Kidney epithelial cell (primary cell): ENCODE results near the gene ASZ1. TPM values are rescaled to one million over a fixed set of nuclear protein-coding genes. Genes with fewer than 3 reads are reported as not detected.
"Not testable (repeated sequence)": the region's sequence is repeated elsewhere in the genome, so short reads cannot be mapped to it uniquely, and the experiment has no call there.

Source experiments
- DNase-seq: peaks from one replicate; pipeline ENCODE4 v3.0.0-alpha.2; 2010; ENCODE audit warnings: low read depth
- H3K27me3 ChIP-seq: 2 replicates; pipeline ENCODE4 v1.6.0; 2011; ENCODE audit warnings: low read length; ENCODE audit not compliant: control insufficient read depth, insufficient read depth
- H3K36me3 ChIP-seq: 2 replicates; pipeline ENCODE4 v1.5.1; 2011; ENCODE audit warnings: low read length; ENCODE audit not compliant: control insufficient read depth, insufficient read depth
- H3K4me3 ChIP-seq: 2 replicates; pipeline ENCODE4 v1.5.1; 2011; ENCODE audit warnings: low read depth, mild to moderate bottlenecking, control low read depth, low read length
- total RNA-seq: library from RNA; depleted of rRNA; stranded (reverse); fragments of >200 nt; gene quantifications from 2 replicates; pipeline ENCODE4 v1.2.3, GENCODE V29; 2015
- TF ChIP-seq, protein P1 (sequence below): IDR thresholded peaks from 2 replicates; pipeline ENCODE4 v1.5.1; 2011; ENCODE audit warnings: mild to moderate bottlenecking, moderate library complexity, low read length, control low read depth, inconsistent platforms; ENCODE audit not compliant: insufficient read depth, poor library complexity, severe bottlenecking

The ASZ1 gene
- total RNA-seq, 1 donor from 2014 or later, result not detected

DNA sequence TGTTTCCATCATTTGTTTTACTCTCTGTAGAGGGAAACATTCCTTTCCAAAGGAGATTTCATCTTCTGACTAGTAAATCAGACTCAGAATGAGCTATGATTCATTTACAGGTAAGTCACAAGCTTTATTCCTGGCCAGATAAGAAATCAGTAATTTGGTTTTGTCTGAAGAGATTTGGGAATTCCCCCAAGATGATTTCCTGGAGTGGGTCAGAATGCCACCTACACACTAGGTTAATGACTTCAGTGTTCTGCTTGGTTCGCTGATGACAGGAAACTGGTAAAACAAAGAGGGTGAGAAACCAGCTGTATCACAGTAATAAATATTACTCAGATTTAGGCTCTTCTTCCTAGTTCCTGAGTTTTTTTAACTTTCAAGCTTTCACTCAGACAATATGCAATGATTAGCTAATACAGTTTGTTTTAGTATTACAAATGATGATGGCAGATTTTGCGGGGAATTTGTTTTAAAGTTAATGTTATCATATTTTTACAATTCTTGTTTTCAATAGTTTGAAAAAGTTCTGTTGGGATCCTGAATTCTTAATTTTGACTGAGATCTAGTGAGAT lies 8.3 kb upstream of the ASZ1 start:
- no peak overlapping the region for H3K4me3 ChIP-seq
- TF ChIP-seq, protein P1, sequence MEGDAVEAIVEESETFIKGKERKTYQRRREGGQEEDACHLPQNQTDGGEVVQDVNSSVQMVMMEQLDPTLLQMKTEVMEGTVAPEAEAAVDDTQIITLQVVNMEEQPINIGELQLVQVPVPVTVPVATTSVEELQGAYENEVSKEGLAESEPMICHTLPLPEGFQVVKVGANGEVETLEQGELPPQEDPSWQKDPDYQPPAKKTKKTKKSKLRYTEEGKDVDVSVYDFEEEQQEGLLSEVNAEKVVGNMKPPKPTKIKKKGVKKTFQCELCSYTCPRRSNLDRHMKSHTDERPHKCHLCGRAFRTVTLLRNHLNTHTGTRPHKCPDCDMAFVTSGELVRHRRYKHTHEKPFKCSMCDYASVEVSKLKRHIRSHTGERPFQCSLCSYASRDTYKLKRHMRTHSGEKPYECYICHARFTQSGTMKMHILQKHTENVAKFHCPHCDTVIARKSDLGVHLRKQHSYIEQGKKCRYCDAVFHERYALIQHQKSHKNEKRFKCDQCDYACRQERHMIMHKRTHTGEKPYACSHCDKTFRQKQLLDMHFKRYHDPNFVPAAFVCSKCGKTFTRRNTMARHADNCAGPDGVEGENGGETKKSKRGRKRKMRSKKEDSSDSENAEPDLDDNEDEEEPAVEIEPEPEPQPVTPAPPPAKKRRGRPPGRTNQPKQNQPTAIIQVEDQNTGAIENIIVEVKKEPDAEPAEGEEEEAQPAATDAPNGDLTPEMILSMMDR, result no peak
- no peaks in the 10 kb centered on the region for H3K36me3 ChIP-seq
- peak; percentile 92 for DNase-seq
- H3K27me3 ChIP-seq, result no peaks in the 10 kb centered on the region

DNA sequence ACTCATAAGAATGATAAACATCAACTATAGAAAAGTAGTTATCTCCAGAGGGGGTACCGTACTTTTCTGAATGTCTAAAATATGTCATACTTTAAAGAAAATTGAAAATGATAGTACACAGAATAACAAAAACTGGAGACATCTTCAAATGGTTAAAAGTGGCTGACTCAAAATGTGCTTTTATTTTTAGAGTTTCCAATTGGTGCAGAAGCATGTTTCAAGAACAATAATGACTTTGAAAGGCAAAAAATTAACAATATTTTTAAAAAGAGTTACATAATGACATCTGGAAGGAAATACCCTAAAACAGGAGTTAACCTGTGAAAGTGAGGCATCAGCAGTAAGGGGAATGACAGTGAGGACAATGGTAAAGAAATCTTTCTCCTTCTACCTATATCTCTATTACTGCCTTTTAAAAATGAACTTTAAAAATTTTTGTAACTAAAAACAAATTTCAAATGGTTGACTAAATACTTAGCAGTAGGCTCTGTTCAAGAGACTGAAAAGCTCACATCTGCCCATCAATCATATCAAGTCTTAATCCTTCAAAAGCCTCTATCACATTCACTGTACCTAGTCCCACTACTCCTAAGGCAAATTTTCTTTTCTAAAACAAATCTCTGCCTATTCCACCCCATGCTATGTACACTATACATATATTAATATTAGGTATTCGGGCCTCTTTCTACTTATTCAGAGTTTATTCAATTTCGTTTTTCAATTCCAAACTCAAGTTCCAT lies 3.0 kb downstream of the ASZ1 start:
- H3K36me3 ChIP-seq, result no peaks in the 10 kb centered on the region
- no peak overlapping the region for H3K4me3 ChIP-seq
- H3K27me3 ChIP-seq, result no peaks in the 10 kb centered on the region
- TF ChIP-seq, protein P1, result no peak
- DNase-seq, result no peak

DNA sequence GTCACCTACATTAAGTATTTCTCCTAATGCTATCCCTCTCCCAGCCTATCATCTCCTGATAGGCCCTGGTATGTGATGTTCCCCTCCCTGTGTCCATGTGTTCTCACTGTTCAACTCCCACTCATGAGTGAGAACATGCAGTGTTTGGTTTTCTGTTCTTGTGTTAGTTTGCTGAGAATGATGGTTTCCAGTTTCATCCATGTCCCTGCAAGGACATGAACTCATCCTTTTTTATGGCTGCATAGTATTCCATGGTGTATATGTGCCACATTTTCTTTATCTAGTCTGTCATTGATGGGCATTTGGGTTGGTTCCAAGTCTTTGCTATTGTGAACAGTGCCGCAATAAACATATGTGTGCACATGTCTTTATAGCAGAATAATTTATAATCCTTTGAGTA lies 12.7 kb downstream of the ASZ1 start:
- H3K36me3 ChIP-seq, DNase-seq, H3K4me3 ChIP-seq, H3K27me3 ChIP-seq: not testable (repeated sequence)

DNA sequence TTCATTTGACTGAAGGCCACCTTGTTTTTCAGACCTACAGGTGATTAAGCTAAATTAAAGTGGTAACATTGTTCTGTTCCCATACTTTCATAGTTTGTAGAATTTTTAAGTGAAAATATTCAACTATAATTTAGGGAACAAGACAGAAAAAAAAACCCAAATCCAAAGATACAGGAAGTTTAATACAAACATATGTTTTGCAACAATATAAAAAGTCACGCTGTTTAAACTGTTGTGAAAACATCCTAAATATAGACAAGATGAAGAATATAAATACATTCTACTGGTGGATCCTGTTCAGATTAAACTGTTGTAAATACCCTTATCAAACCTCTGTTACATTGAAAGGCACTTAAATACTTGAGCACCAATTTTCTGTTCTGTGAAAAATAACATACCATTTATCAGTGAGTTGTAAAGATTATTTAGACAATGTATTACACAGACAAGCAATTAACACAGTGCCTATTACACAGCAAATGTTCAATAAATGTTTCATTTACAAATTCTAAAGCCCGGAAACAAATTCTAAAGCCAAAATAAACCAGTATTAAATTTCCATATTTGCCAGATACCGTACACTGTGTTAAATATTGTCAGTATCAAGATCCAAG lies 14.2 kb downstream of the ASZ1 start:
- DNase-seq, result no peak
- TF ChIP-seq, protein P1, result no peak
- H3K36me3 ChIP-seq, result no peaks in the 10 kb centered on the region
- H3K4me3 ChIP-seq, result no peak overlapping the region
- no peaks in the 10 kb centered on the region for H3K27me3 ChIP-seq

DNA sequence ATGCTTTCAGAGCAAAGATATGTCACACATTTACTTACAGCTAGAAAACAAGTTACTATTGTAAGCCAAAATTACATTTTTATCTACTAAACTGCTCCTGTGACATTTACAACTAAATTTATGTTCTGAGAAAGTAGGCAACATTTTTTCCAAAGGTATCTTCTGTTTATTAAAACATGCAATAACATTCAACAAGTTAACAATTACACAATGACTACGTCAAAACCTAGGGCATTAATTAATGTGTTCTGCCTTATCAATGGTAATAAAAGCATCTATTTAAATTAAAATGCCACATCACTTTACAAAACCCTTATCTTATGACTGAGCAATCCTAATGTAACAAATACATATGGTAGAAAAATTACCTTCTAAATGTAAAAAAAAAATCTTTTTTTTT lies 14.9 kb downstream of the ASZ1 start:
- TF ChIP-seq, protein P1, result no peak
- H3K27me3 ChIP-seq, result no peaks in the 10 kb centered on the region
- no peaks in the 10 kb centered on the region for H3K36me3 ChIP-seq
- no peak overlapping the region for H3K4me3 ChIP-seq
- no peak for DNase-seq

DNA sequence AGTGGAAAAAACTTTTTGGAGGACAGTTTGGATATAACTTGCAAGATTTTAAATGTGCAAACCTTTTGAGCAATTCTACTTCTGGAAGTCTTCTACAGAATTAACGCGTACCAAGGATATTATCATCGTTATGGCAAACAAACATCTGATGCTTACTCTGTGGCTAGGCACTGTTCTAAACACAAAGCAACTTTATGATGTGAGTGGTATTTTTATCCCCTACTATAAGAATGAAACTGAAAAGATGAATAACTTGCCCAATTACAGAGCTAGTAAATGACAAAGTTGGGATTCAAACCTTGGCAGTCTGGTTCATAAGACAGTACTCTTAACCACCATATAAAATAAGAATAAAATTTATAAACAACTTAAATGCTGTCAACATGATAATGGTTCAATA lies 15.8 kb downstream of the ASZ1 start:
- no peaks in the 10 kb centered on the region for H3K36me3 ChIP-seq
- no peak for DNase-seq
- H3K27me3 ChIP-seq, result no peaks in the 10 kb centered on the region
- H3K4me3 ChIP-seq, result no peak overlapping the region
- TF ChIP-seq, protein P1, result no peak
